ENCODE data around the gene FXYD7.
"Not testable (repeated sequence)": the region's sequence is repeated elsewhere in the genome, so short reads cannot be mapped to it uniquely, and the experiment has no call there.

GRCh38 chr19:35103614-35104013 lies 39.4 kb upstream of the FXYD7 start:
- TF ChIP-seq CTCF (conservative IDR thresholded peaks at IDR 0.05; ENCODE audit: low read depth, low read length); EZH2 (IDR thresholded peaks at IDR 0.05; ENCODE audit: low read length, unreplicated experiment); EZH2phosphoT487 (IDR thresholded peaks at IDR 0.05; ENCODE audit: borderline replicate concordance, low read length): not testable (repeated sequence)
